Heart left ventricle (tissue), 16 donors: ENCODE measurements around the gene KIAA2012. TPM values are rescaled to one million over a fixed set of nuclear protein-coding genes. Genes with fewer than 3 reads are reported as not detected.

Experiments used
- ATAC-seq, 4 donors: fragments of 200-7000 bp; cut with Tn5 transposase; one replicate each; pipeline ENCODE4 v1.9.1; 2020 to 2022; ENCODE audit warnings: moderate library complexity in 4 of 4, mild to moderate bottlenecking in 3 of 4, moderate number of reproducible peaks in 1 of 4
- DNase-seq, 5 donors: peaks; one replicate each; pipeline ENCODE4 v3.0.0-alpha.2; 2020
- H3K27ac ChIP-seq, 12 donors: fragments of 200-600 bp; sonication (generic) in 4 of 12; one replicate each; pipeline versions ENCODE4 v1.5.0 to v1.8.0; 2016 to 2022; ENCODE audit warnings: mild to moderate bottlenecking in 2 of 12
- H3K27me3 ChIP-seq, 9 donors: fragments of 200-600 bp; sonication (generic) in 2 of 9; one replicate each; pipeline versions ENCODE4 v1.5.1 to v1.8.0; 2016 to 2022; ENCODE audit warnings: mild to moderate bottlenecking in 3 of 9
- H3K36me3 ChIP-seq, 9 donors: fragments of 200-600 bp; sonication (generic) in 2 of 9; one replicate each; pipeline versions ENCODE4 v1.5.0 to v1.8.0; 2018 to 2022; ENCODE audit warnings: mild to moderate bottlenecking in 2 of 9
- H3K4me1 ChIP-seq, 12 donors: fragments of 200-600 bp; sonication (generic) in 4 of 12; one replicate each; pipeline versions ENCODE4 v1.5.0 to v1.8.0; 2016 to 2022; ENCODE audit warnings: mild to moderate bottlenecking in 3 of 12
- H3K4me3 ChIP-seq, 12 donors: fragments of 200-600 bp; sonication (generic) in 4 of 12; one replicate each; pipeline versions ENCODE4 v1.5.0 to v1.8.0; 2017 to 2022; ENCODE audit warnings: mild to moderate bottlenecking in 9 of 12, moderate library complexity in 4 of 12
- H3K9me3 ChIP-seq, 12 donors: fragments of 200-600 bp; sonication (generic) in 4 of 12; one replicate each; pipeline versions ENCODE4 v1.5.0 to v1.8.0; 2016 to 2022; ENCODE audit warnings: mild to moderate bottlenecking in 1 of 12
- POLR2A ChIP-seq, 2 donors: fragments of 450-650 bp; IDR thresholded peaks; one replicate each; pipeline ENCODE4 v1.6.1; 2017; ENCODE audit warnings: antibody characterized with exemption in 2 of 2, mild to moderate bottlenecking in 2 of 2, moderate library complexity in 2 of 2
- WGBS, 4 donors: extraction: QIAGEN DNeasy Blood & Tissue Kit in 2 of 4; methylation state at CpG; one replicate each; pipeline versions ENCODE4 v1.1.5 to v1.1.7; 2013 to 2018; 5-methylcytosine and 5-hydroxymethylcytosine counted together
- intact Hi-C, 10 donors: fragments of 100-400 bp; cut with DNase I; formaldehyde crosslinking; loops; one replicate each; pipeline versions ENCODE4 v1.11.1 to v1.14.2; 2022
- polyA plus RNA-seq, 2 donors: library from polyadenylated mRNA; stranded (reverse); fragments of 200-250 nt; gene quantifications; one replicate each; pipeline ENCODE4 v1.2.3, GENCODE V29; 2013
- total RNA-seq, 9 donors: library from RNA; depleted of rRNA in 2 of 9; stranded (reverse); fragments of >200 nt in 2 of 9; fragmentation: NEBNext Ultra II Directional in 3 of 9; extraction: Animal tissue kit (Norgen Biotek cat#: 25700) in 3 of 9; gene quantifications; one replicate each; pipeline versions ENCODE4 v1.1.0 to v1.2.4, GENCODE V29; 2016 to 2023
- TF ChIP-seq, protein P1 (sequence below), 12 donors: fragments of 200-600 bp; sonication (generic) in 4 of 12; IDR thresholded peaks; one replicate each; pipeline versions ENCODE4 v1.5.0 to v1.8.0; 2018 to 2022; ENCODE audit warnings: antibody characterized with exemption in 12 of 12, mild to moderate bottlenecking in 5 of 12
- donor health status: ischemic (EF 13 %, LVEDD 7.1; RV severe dilation, severe dysfunction).
- donor health status: healthy with polysubstance abuse.
- donor health status: DM: no; HTN: yes; CAD: no.
- donor health status: DM: no; HTN: no; CAD: no.
- donor health status: ischemic (EF 25% LVEDD 6.9; RV normal size, moderate dysfunction).
- donor health status: ischemic (EF 25% LVEDD 5.7; RV mildly dilated, moderate dysfunction).
- donor health status: healthy.
- donor health status: DM: yes; HTN: yes; CAD: no.
- donor health status: ischemic (EF 35%, LVEDD 5.7; RV mildly dilated, moderate dysfunction).
- donor health status: nonischemic (EF 11% LVEDD 7.7; RV severe dilation, severe dysfunction).
- donor health status: DM: yes; HTN: yes; CAD: no.
- donor health status: PGD.
- donor health status: ischemic (EF 29% LVEDD 5.4; RV normal size, mild dysfunction).
- donor health status: nonischemic (EF 23%, LVEDD 6.1; RV moderate dilation, normal function).

Gene KIAA2012
- total and polyA plus RNA-seq, 11 donors, result 0.08 TPM; not detected in 10

DNA sequence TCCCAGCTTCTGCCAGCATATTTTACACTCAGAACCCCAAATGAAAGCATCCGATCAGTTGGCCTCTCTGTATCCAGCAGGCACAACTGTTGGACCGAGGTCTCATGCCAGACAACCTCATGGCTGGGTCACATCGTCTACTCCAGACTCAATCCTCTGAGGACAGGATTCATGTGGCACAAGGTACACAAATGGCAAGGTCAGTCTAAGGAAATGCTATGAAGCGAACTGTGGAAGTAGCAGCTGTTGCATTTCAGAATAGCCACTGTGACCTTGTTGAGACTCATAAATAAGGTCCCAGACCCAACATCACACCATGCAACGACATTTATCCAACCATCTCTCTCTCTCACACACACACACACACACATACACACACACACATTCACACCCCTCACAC, 46.5 kb upstream of the KIAA2012 start:
- Histone ChIP-seq H3K36me3 (no peaks in the 10 kb centered on the region), H3K27me3 (peaks cover 0 to 2% (median 0%) of the 10 kb centered on the region in 9 donors), H3K4me1 (peaks cover 0 to 11% (median 4%) of the 10 kb centered on the region in 12 donors), H3K27ac (no peak overlapping the region), H3K4me3 (no peak overlapping the region), H3K9me3 (no peaks in the 10 kb centered on the region)
- intact Hi-C loops, result no loop called here
- WGBS, 4 donors, result 83 to 88% (median 85%) methylated on average over 5 of the region's 5 CpGs
- TF ChIP-seq POLR2A (IDR thresholded peaks at IDR 0.05), result no peak
- TF ChIP-seq, protein P1, sequence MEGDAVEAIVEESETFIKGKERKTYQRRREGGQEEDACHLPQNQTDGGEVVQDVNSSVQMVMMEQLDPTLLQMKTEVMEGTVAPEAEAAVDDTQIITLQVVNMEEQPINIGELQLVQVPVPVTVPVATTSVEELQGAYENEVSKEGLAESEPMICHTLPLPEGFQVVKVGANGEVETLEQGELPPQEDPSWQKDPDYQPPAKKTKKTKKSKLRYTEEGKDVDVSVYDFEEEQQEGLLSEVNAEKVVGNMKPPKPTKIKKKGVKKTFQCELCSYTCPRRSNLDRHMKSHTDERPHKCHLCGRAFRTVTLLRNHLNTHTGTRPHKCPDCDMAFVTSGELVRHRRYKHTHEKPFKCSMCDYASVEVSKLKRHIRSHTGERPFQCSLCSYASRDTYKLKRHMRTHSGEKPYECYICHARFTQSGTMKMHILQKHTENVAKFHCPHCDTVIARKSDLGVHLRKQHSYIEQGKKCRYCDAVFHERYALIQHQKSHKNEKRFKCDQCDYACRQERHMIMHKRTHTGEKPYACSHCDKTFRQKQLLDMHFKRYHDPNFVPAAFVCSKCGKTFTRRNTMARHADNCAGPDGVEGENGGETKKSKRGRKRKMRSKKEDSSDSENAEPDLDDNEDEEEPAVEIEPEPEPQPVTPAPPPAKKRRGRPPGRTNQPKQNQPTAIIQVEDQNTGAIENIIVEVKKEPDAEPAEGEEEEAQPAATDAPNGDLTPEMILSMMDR (IDR thresholded peaks at IDR 0.05), result no peak
- ATAC-seq, result no peak
- no peak for DNase-seq

DNA sequence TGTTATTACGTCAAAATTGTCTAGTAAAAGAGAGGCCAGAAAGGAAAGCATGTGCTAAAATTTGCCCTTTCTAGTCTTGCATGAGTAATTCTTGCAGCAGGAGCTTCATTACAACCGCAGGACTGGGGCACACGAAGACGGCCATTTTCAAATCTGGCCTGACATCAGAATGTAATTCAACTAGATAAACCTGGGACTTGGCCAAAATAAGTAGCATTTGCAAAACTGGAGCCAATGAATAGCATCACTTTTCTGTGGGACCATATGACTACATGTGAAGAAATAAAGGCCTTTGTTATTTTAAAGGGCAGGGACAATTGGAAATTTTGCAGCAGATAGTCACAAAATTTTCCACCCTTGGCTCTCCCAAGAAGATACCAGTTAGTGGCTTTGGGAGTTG, 42.4 kb upstream of the KIAA2012 start:
- TF ChIP-seq POLR2A (IDR thresholded peaks at IDR 0.05), result no peak
- TF ChIP-seq, protein P1 (IDR thresholded peaks at IDR 0.05), result no peak
- Histone ChIP-seq H3K4me3 (no peak overlapping the region), H3K9me3 (no peaks in the 10 kb centered on the region), H3K4me1 (peaks cover 0 to 29% (median 12%) of the 10 kb centered on the region in 12 donors), H3K27ac (peak overlapping the region in 1 of 12 donors; percentile 99), H3K27me3 (peaks cover 0 to 32% (median 0%) of the 10 kb centered on the region in 9 donors), H3K36me3 (no peaks in the 10 kb centered on the region)
- WGBS, 4 donors, result 80 to 88% (median 84%) methylated on average over 4 of the region's 4 CpGs
- DNase-seq, result no peak
- intact Hi-C loops, result loop anchor here in 7 of 10 donors (5.0 to 10.0 kb wide), 8 partner anchors 134 to 248 kb away; partner anchors contain the start of gene ALS2 (in 2 of the 7)
- no peak for ATAC-seq

DNA sequence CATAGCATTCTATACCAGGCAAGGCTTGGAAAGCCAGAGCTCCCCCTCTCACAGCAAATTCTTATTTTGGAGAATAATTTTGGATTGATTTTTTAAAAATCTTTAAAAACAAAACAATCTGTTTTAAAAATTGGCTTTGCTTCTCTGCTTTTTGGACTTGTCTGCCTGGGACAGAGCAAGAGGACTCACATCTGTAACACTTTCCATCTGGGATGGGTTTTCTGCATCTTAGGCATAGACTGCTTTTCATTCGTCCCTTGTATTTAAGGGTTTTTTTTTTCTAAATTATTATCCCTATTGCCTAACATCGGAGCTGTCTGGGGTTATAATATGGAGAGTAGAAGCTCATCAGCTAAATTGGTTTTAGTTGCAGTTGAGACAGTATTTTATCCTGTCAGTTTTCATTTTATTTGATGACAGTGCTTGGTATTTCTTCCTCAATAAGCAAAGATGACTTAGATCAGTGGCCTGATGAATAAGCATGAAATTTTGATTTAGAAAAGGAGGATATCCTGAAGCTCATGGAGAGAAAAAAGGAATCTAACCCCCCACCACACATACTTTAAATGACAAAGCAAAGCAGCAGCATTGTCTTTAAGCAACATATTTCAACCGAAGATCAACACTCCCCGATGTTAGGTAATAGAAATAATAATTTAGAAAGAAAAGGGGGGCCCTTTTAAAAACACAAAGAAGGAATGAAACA, 41.7 kb upstream of the KIAA2012 start:
- no peak for TF ChIP-seq POLR2A (IDR thresholded peaks at IDR 0.05)
- TF ChIP-seq, protein P1 (IDR thresholded peaks at IDR 0.05), result no peak
- H3K27ac ChIP-seq, result peak overlapping the region in 2 of 12 donors; percentile 97 to 99
- H3K27me3 ChIP-seq, result peaks cover 0 to 39% (median 0%) of the 10 kb centered on the region in 9 donors

DNA sequence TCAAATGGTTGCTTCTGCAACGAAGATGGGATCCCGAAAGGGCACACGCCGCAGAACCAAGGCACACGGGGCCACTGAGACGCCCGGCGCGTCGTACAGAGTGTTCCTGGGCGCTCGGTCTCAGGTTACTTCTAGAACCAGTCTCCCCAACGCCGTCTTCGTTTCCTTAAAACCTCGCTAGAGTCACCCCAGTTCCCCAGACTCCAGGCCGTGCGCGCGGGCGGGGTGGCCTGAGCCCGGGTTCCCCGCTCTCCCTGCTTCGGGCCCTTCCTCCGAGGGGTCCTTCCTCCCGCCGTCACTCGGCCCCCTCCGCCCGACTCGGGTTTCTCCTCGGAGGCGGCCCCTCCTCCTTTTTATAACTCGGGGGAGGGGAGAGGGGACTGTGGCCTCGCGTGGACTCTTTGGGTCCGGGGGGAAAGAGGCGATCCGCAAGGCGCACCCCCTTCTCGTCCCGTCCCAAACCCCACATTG, 40.2 kb upstream of the KIAA2012 start:
- Histone ChIP-seq H3K36me3 (no peaks in the 10 kb centered on the region), H3K4me3 (peak overlapping the region; percentile 52 to 90 (median 79)), H3K4me1 (peaks cover 0 to 36% (median 15%) of the 10 kb centered on the region in 12 donors), H3K9me3 (no peaks in the 10 kb centered on the region), H3K27ac (peak overlapping the region; percentile 86 to 99 (median 95)), H3K27me3 (peaks cover 0 to 47% (median 5%) of the 10 kb centered on the region in 9 donors)
- intact Hi-C loops, result loop anchor here in 7 of 10 donors (2.0 to 10.0 kb wide), 9 partner anchors 132 to 251 kb away; partner anchors contain the start of gene ALS2 (in 2 of the 7)
- TF ChIP-seq, protein P1 (IDR thresholded peaks at IDR 0.05), result no peak
- TF ChIP-seq POLR2A (IDR thresholded peaks at IDR 0.05), result no peak
- DNase-seq (peak; percentile 44 to 79 (median 58)), ATAC-seq (peak; percentile 20 to 37 (median 32))
- WGBS, 4 donors, result 1 to 2% (median 1%) methylated on average over 42 of the region's 42 CpGs

More for the DNA sequence above, 41.7 kb upstream of the KIAA2012 start:
- ATAC-seq (no peak), DNase-seq (no peak)
- no peaks in the 10 kb centered on the region for H3K9me3 ChIP-seq
- H3K36me3 ChIP-seq, result no peaks in the 10 kb centered on the region
- peaks cover 0 to 36% (median 13%) of the 10 kb centered on the region in 12 donors for H3K4me1 ChIP-seq
- WGBS, 4 donors, result 50 to 63% (median 58%) methylated on average over 4 of the region's 4 CpGs
- intact Hi-C loops, result loop anchor here in 7 of 10 donors (5.0 to 10.0 kb wide), 8 partner anchors 133 to 249 kb away; partner anchors contain the start of gene ALS2 (in 2 of the 7)
- H3K4me3 ChIP-seq, result peak overlapping the region in 1 of 12 donors; percentile 79
